Aorta (tissue), 5 donors: ENCODE measurements around the gene PEX5. TPM values are rescaled to one million over a fixed set of nuclear protein-coding genes. Genes with fewer than 3 reads are reported as not detected.

Source experiments
- ATAC-seq: fragments of 200-7000 bp; cut with Tn5 transposase; one replicate; pipeline ENCODE4 v1.9.1; 2022; ENCODE audit warnings: moderate library complexity; ENCODE audit not compliant: low FRiP score
- DNase-seq, 2 donors: peaks; one replicate each; pipeline ENCODE4 v3.0.0-alpha.2; 2020
- H3K27ac ChIP-seq, 2 donors: one replicate each; pipeline ENCODE4 v1.5.1; 2013; ENCODE audit warnings: low read length in 2 of 2, mild to moderate bottlenecking in 2 of 2, moderate library complexity in 2 of 2, control low read depth in 1 of 2, inconsistent platforms in 1 of 2, low read depth in 1 of 2
- H3K27me3 ChIP-seq, 2 donors: one replicate each; pipeline ENCODE4 v1.6.1; 2013; ENCODE audit warnings: control low read depth in 1 of 2, low read length in 1 of 2, mild to moderate bottlenecking in 1 of 2, moderate library complexity in 1 of 2; ENCODE audit not compliant: insufficient read depth in 2 of 2, control insufficient read depth in 1 of 2
- H3K36me3 ChIP-seq, 2 donors: one replicate each; pipeline ENCODE4 v1.6.1; 2013; ENCODE audit warnings: control low read depth in 1 of 2, low read length in 1 of 2, mild to moderate bottlenecking in 1 of 2; ENCODE audit not compliant: insufficient read depth in 2 of 2, control insufficient read depth in 1 of 2
- H3K4me1 ChIP-seq, 2 donors: one replicate each; pipeline ENCODE4 v1.6.1; 2013; ENCODE audit warnings: low read length in 2 of 2, control low read depth in 1 of 2, mild to moderate bottlenecking in 1 of 2, moderate library complexity in 1 of 2; ENCODE audit not compliant: insufficient read depth in 2 of 2, control insufficient read depth in 1 of 2
- H3K4me3 ChIP-seq, 2 donors: one replicate each; pipeline ENCODE4 v1.5.1; 2013; ENCODE audit warnings: low read length in 2 of 2, control low read depth in 1 of 2, mild to moderate bottlenecking in 1 of 2
- H3K9me3 ChIP-seq: one replicate; pipeline ENCODE4 v1.6.1; 2013; ENCODE audit warnings: mild to moderate bottlenecking, low read length; ENCODE audit not compliant: control insufficient read depth
- WGBS, 2 donors: extraction: QIAGEN DNeasy Blood & Tissue Kit; methylation state at CpG; one replicate each; pipeline ENCODE4 v1.1.7; 2013; 5-methylcytosine and 5-hydroxymethylcytosine counted together
- intact Hi-C, 2 donors: fragments of 100-400 bp; cut with DNase I; formaldehyde crosslinking; loops; one replicate each; pipeline versions ENCODE4 v1.14.2 to v1.15.0; 2022
- polyA plus RNA-seq, 2 donors: library from polyadenylated mRNA; stranded (reverse); fragments of 200-250 nt; gene quantifications; one replicate each; pipeline ENCODE4 v1.2.3, GENCODE V29; 2013
- total RNA-seq, 2 donors: library from RNA; stranded (reverse); fragmentation: NEBNext Ultra II Directional; extraction: Animal tissue kit (Norgen Biotek cat#: 25700); gene quantifications; one replicate each; pipeline ENCODE4 v1.2.1, GENCODE V29; 2021
- donor health status: healthy with polysubstance abuse.
- donor health status: Bipolar disorder and iron deficiency.
- donor health status: DM: no; HTN: no; CAD: no.
- donor health status: DM: no; HTN: no; CAD: no.
- donor health status: DM: yes; HTN: yes; CAD: no.

The PEX5 gene
- total and polyA plus RNA-seq, 4 donors, result 25.5 to 45.6 (median 33.8) TPM

DNA sequence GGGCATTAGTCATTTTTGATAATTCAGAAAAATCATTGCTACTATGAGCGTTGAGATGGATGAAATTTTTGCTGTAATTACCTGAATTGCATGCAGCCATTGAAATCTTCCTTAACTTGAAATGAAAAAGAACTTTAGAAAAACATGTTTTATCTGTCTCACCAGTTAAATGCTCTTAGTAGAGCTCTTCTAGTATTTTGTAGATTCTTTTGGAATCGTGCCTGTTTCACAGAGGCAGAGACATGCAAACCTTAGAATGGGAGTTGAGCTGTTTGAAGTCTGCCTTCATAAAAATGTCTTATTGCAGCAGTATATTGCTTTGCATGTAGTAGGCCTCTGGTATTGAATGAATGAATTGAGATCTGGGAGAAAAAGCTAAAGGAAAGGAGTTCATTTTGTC is 4.2 kb downstream of the PEX5 start:
- no peaks in the 10 kb centered on the region for H3K9me3 ChIP-seq
- H3K4me1 ChIP-seq, result no peaks in the 10 kb centered on the region
- DNase-seq, result no peak
- intact Hi-C loops, result no loop called here
- no peaks in the 10 kb centered on the region for H3K36me3 ChIP-seq
- WGBS, 2 donors, result 78 to 84% methylated on average over 2 of the region's 2 CpGs
- H3K27me3 ChIP-seq, result no peaks in the 10 kb centered on the region
- H3K4me3 ChIP-seq, result no peak overlapping the region
- H3K27ac ChIP-seq, result no peak overlapping the region
- ATAC-seq, result no peak

DNA sequence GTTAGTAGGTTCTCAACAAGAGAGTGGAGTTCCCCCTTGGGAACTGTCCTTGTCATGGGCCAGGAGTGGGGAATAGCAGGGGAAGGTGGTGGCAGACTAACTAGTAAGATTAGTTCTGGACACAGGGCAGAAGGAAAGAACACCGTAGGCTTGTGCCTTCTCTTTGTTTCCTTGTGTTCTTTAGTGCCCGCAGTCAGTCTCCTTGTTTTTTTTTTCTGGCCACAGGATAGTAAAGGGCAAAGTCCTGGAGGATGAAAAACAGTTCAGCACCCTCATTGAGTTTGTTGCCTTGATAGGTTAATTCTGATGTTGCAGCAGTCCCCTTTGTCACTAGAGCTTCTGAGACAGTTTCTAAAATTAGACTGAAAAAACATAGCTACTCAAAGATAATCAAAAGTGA is 8.4 kb downstream of the PEX5 start:
- ATAC-seq, result no peak

DNA sequence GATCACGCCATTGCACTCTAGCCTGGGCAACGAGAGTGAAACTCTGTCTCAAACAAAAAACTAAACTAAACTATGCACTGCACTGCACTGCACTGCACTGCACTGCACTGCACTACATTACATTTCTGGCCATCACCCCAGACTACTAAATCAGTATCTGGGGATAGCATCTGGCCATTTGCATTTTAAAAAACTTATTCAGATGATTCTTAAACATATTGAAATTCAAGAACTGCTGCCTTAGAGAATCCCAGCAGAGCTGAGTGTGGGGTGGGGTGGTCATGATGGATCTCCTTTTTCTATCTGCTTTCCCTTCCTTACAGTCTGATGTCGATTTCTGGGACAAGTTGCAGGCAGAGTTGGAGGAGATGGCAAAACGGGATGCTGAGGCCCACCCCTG is 13.6 kb downstream of the PEX5 start:
- no peak overlapping the region for H3K27ac ChIP-seq
- DNase-seq, result no peak
- H3K4me1 ChIP-seq, result no peaks in the 10 kb centered on the region
- ATAC-seq, result no peak
- no peaks in the 10 kb centered on the region for H3K9me3 ChIP-seq
- H3K27me3 ChIP-seq, result no peaks in the 10 kb centered on the region
- intact Hi-C loops, result no loop called here
- H3K36me3 ChIP-seq, result peaks cover 5 to 8% of the 10 kb centered on the region in 2 donors
- 92 to 95% methylated on average over 4 of the region's 4 CpGs for WGBS, 2 donors
- H3K4me3 ChIP-seq, result no peak overlapping the region

More for the DNA sequence above, 8.4 kb downstream of the PEX5 start:
- no peaks in the 10 kb centered on the region for H3K27me3 ChIP-seq
- WGBS, 2 donors, result 63 to 66% methylated on average over 2 of the region's 2 CpGs
- H3K4me1 ChIP-seq, result no peaks in the 10 kb centered on the region
- no peaks in the 10 kb centered on the region for H3K9me3 ChIP-seq
- intact Hi-C loops, result no loop called here
- no peak overlapping the region for H3K27ac ChIP-seq
- H3K36me3 ChIP-seq, result peaks cover 3 to 4% of the 10 kb centered on the region in 2 donors
- no peak overlapping the region for H3K4me3 ChIP-seq
- DNase-seq, result no peak

DNA sequence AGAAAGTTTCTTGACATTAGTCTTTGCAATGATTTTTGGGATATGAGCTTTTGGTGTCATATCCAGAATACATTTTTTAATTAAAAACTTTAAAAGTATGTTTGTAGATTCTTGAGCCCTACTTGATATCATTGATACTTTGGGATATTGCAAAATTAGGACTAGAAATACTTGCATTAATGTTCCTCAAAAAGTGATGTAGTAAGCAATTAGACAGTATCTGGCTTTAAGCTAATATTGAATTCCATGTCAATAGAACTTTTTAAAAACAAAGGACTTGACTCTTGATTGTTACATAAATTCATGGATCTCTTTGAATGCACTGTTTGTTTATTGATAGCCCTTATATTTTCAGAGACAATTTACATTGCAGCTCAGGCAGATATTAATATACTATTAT is 15.6 kb downstream of the PEX5 start:
- Histone ChIP-seq H3K27me3 (no peaks in the 10 kb centered on the region), H3K4me1 (no peaks in the 10 kb centered on the region), H3K9me3 (no peaks in the 10 kb centered on the region), H3K4me3 (no peak overlapping the region), H3K36me3 (peaks cover 10 to 17% of the 10 kb centered on the region in 2 donors), H3K27ac (no peak overlapping the region)
- intact Hi-C loops, result no loop called here
- DNase-seq, result no peak
- no peak for ATAC-seq

DNA sequence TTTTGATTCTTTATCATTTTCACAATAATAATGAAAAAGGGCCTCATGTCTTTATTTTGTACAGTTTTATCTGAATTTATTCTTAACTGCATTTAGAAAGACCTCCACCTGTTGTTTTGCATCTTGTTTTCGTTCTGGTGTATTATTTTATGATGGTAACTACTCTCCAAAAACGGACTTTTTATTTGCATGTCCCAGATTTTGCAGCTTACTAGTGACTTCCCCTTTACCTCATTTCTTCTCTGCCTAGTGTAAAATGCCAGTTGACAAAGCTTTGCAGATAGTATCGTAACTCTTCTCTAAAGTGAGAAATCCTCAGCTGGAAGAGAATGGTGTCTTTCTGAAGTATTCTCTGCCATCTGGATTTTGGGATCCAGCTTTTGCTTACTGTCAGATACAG is 17.2 kb downstream of the PEX5 start:
- H3K36me3 ChIP-seq, result peaks cover 11 to 22% of the 10 kb centered on the region in 2 donors
- 93 to 94% methylated on average over 3 of the region's 3 CpGs for WGBS, 2 donors
- intact Hi-C loops, result no loop called here
- H3K9me3 ChIP-seq, result no peaks in the 10 kb centered on the region
- ATAC-seq (no peak), DNase-seq (no peak)
- H3K27ac ChIP-seq, result no peak overlapping the region
- H3K4me3 ChIP-seq, result no peak overlapping the region
- no peaks in the 10 kb centered on the region for H3K4me1 ChIP-seq
- H3K27me3 ChIP-seq, result no peaks in the 10 kb centered on the region

DNA sequence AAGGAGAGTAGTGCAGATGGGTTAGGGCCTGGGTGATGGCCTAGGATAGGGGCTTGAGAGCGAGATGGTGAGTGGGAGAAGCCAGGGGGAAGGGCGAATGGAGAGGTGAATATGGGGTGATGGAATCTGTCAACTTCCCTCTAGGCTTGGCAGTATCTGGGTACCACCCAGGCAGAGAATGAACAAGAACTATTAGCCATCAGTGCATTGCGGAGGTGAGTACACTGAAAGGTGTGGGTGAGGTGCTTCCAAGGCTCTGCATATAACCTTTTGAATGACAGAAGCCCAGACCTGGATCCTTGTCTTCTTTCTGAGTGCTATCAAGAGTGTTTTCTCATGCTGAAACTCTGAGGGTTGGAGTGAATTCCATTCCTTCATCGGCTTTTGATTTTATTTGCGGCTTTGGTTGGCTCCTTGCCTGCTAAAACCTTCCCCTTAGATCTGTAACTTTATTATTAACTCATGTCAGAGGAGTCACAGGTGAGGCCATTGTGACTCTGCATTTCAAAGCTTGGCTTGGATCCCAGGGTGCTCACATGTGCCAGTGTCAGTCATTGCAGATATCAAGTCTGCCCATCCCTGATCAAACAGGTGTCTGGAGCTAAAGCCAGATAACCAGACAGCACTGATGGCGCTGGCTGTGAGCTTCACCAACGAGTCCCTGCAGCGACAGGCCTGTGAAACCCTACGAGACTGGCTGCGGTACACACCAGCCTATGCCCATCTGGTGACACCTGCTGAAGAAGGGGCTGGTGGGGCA is 18.6 kb downstream of the PEX5 start:
- DNase-seq (no peak), ATAC-seq (no peak)
- Histone ChIP-seq H3K9me3 (peaks cover 1% of the 10 kb centered on the region), H3K36me3 (peaks cover 8 to 19% of the 10 kb centered on the region in 2 donors), H3K4me3 (no peak overlapping the region), H3K27ac (no peak overlapping the region), H3K4me1 (no peaks in the 10 kb centered on the region), H3K27me3 (no peaks in the 10 kb centered on the region)
- 93 to 95% methylated on average over 10 of the region's 10 CpGs for WGBS, 2 donors
- intact Hi-C loops, result no loop called here

DNA sequence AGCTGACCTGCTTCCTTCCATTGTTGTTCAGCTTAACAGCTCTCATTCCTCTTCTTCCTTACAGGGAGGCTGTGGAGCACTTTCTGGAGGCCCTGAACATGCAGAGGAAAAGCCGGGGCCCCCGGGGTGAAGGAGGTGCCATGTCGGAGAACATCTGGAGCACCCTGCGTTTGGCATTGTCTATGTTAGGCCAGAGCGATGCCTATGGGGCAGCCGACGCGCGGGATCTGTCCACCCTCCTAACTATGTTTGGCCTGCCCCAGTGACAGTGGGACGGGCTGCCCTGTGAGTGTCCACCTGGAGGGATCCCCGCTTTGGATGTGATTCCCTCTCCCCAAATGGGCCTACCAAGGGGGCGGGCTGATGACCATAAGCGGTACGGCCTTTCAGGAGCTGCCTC is 20.5 kb downstream of the PEX5 start:
- intact Hi-C loops, result no loop called here
- WGBS, 2 donors, result 98 to 99% methylated on average over 14 of the region's 14 CpGs
- H3K4me3 ChIP-seq, result no peak overlapping the region
- H3K27me3 ChIP-seq, result no peaks in the 10 kb centered on the region
- H3K4me1 ChIP-seq, result no peaks in the 10 kb centered on the region
- DNase-seq, result no peak
- peaks cover 8 to 19% of the 10 kb centered on the region in 2 donors for H3K36me3 ChIP-seq
- H3K9me3 ChIP-seq, result peaks cover 1% of the 10 kb centered on the region
- H3K27ac ChIP-seq, result no peak overlapping the region
- no peak for ATAC-seq

DNA sequence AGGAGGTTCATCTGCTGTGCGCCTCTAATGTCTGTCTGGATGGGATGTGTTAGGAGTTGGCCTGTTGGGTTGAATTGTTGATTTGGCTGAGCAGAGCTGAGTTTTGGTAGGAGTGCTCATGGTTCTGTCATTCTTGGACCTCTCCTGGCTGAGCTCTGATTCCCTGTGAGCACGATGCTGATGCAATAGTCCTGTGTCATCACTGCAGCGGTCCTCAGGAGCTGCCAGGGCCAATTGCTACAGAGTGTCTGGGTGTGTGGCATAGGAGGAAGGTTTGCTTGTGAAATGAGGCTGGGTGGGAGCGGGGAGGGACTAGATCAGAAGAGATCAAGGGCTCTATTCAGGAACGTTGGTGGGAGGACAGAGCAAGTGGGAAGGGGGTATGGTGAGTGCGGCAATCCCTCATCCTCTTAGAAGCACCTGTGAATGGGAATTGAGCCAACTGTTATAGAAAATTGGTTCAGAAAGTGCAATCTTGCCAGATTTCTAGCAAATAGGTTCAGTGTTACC is 21.2 kb downstream of the PEX5 start:
- Histone ChIP-seq H3K9me3 (peaks cover 1% of the 10 kb centered on the region), H3K4me3 (no peak overlapping the region), H3K27me3 (no peaks in the 10 kb centered on the region), H3K36me3 (peaks cover 8 to 19% of the 10 kb centered on the region in 2 donors), H3K4me1 (no peaks in the 10 kb centered on the region), H3K27ac (no peak overlapping the region)
- ATAC-seq (no peak), DNase-seq (no peak)
- intact Hi-C loops, result no loop called here
- 87 to 97% methylated on average over 6 of the region's 6 CpGs for WGBS, 2 donors

DNA sequence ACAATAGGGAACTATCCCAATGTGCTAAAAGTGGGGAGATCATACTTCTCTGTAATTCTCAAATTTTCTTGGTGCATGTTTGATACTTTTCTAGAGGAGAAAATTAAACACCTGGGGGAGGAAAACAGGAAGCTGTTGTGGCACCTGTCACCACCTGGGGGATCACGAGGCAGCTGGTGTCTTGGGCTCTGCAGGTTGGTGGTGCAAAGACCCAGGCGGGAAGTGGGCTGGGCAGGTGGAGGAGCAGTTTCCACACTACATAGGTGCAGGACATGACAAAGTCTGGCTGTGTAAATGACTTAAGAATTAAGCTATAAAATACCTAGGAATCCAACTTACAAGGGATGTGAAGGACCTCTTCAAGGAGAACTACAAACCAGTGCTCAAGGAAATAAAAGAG is 23.2 kb downstream of the PEX5 start:
- DNase-seq (no peak), ATAC-seq (no peak)
- H3K4me3 ChIP-seq, result no peak overlapping the region
- peaks cover 1% of the 10 kb centered on the region for H3K9me3 ChIP-seq
- no peak overlapping the region for H3K27ac ChIP-seq
- intact Hi-C loops, result no loop called here
- H3K27me3 ChIP-seq, result no peaks in the 10 kb centered on the region
- 92 to 96% methylated on average over 2 of the region's 2 CpGs for WGBS, 2 donors
- no peaks in the 10 kb centered on the region for H3K4me1 ChIP-seq
- peaks cover 6 to 16% of the 10 kb centered on the region in 2 donors for H3K36me3 ChIP-seq
